HG02943 (cell line): ENCODE data around the gene LRRC49.
"Not testable (repeated sequence)": the region's sequence is repeated elsewhere in the genome, so short reads cannot be mapped to it uniquely, and the experiment has no call there.

Source experiments
- ATAC-seq: cut with Tn5 transposase; IDR thresholded peaks from one replicate; pipeline ENCODE4 v1.9.1; 2021; ENCODE audit warnings: mild to moderate bottlenecking, low read depth, moderate library complexity; ENCODE audit not compliant: unreplicated experiment

Gene LRRC49

GRCh38 chr15:70866982-70867641 is 25.5 kb upstream of the LRRC49 start:
- no peak for ATAC-seq

DNA sequence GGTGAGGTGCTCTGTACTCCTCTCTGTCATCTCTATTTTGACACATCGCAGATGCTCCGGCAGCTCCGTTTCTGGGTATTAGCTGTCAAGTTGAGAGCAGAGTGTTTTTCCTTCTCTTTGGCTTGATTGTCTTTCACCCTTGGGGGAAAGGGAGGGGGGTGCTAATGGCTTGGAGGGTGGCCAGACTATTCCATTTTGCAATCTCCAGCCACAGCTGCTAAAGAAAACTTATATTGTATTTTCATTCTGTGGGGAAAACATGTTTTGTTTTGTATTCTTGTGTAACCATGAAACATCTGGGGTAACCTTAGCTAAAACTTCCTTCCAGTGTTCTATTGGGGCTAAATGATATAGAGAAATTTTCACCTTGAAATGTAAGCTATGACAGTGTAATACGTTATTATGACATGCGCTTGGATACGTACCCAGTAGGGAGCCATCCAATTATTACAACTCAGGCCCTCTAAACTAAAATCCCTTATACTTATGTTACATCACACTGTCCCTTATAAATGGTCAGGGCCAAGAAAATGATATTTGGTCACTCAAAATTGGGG is 24.6 kb upstream of the LRRC49 start:
- no peak for ATAC-seq

GRCh38 chr15:70869346-70869745 is 23.3 kb upstream of the LRRC49 start:
- no peak for ATAC-seq

DNA sequence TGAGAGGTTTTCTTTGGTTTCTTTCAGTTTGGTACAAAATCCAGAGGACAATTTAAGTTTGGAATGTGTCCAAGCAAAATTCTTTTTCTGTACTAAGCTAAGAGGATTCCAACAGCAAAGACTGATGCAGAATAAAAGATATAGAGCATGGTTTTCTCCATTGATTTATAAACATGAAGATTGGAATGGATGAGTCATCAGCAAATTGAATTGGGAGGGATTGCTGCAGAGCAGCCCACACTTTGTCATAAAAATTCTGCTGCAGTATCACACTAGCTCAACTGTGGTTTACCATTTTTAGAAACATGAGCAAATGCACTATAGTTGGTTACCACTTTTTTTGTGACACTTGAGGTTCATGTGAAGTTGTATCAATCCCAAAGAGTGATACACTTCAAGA is 22.6 kb upstream of the LRRC49 start:
- no peak for ATAC-seq

GRCh38 chr15:70871490-70871889 is 21.1 kb upstream of the LRRC49 start:
- not testable (repeated sequence) for ATAC-seq

GRCh38 chr15:70873232-70874054 is 19.2 kb upstream of the LRRC49 start:
- ATAC-seq, result no peak

DNA sequence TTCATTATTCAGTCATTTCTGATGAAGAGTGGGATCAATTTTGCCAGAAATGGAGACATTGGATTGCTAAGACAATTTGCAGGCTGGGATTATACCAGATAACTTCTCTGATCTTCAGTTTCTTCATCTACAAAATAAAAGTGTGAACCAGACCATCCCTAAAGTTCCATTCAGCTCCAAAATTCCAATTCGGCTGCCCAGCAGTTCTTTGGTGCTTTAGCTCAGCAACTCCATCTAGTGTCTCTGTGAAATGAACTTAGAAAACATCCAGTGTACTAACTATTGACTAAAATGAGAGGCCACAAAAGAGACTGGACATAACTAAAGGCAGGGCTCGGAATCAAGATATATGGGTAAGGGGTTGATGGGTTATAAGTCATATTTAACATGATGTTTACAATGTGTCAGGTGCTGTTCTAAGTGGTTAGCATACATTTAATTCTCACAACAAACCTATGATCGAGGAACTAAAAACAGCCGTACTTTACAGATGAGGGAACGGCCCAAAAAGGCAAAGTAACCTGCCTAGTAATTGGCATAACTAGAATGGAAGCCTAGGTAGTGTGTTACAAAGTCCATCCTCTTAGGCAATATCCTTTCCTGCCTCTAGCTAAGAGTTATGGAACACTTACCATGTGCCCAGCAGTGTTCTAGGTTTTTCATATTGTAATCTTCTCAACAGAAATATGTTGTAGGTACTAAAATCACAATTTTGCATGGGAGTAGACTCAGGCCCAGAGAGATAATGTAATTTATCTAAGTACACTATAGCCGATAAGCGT is 17.4 kb upstream of the LRRC49 start:
- ATAC-seq, result no peak

- no peak for ATAC-seq
Observed at GRCh38 chr15:70876011-70876410, 16.6 kb upstream of the LRRC49 start.

GRCh38 chr15:70876683-70877082 is 15.9 kb upstream of the LRRC49 start:
- ATAC-seq, result no peak

DNA sequence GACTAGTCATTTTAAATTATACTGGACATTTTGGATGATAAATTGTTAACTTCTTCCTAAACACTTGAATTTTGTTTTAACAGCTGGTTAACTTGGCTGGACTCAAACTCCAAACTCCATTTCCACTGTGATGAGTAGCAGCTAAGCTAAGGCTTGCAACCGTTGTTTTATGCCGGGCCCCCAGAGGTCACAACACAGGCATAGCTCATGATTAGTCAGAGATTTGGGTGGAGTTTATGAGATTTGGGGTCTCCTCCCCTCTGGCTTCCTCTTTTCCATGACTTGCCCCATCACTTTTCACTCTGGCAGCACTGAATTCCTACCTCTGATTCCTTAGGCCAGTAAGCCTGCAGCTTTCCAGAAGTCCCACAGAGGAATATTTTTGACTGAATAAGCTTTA is 13.2 kb upstream of the LRRC49 start:
- ATAC-seq, result no peak

DNA sequence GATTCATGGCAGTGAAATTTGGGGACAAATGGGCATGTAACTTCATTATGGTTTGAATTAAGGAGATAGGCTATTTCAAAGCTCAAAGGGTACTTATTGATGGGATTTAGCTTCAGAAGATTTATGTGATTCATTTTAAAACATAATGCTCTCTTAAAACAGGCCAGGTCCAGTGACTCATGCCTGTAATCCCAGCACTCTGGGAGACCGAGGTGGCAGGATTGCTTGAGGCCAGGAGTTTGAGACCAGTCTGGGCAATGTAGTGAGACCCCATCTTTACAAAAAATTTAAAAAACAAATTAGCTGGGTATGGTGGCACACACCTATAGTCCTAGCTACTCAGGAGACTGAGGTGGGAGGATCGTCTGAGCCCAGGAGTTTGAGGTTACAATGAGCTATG is 11.8 kb upstream of the LRRC49 start:
- no peak for ATAC-seq

DNA sequence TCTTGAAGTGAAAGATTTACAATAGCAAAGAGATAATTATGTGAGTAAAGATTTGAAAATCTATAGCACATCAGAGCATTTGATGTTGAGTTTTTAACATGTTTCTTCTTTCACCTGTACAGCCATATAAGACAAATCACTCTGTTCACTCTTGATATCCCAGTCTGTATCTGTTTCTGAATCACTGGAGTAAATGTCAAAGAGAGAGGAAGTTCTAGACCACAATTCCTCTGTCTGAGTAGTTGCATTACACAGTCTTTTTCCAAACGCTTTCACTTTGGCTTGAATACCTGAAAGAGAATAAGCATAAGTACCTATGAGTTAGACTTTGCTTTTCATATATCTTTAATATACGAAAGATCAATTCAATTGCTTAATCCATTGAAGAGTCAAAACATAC is 10.3 kb upstream of the LRRC49 start:
- ATAC-seq, result no peak

GRCh38 chr15:70892912-70893560 is 410 bp downstream of the LRRC49 start:
- peak; percentile 18 for ATAC-seq

- no peak for ATAC-seq
Observed at GRCh38 chr15:70902107-70902506, 9.5 kb downstream of the LRRC49 start.

DNA sequence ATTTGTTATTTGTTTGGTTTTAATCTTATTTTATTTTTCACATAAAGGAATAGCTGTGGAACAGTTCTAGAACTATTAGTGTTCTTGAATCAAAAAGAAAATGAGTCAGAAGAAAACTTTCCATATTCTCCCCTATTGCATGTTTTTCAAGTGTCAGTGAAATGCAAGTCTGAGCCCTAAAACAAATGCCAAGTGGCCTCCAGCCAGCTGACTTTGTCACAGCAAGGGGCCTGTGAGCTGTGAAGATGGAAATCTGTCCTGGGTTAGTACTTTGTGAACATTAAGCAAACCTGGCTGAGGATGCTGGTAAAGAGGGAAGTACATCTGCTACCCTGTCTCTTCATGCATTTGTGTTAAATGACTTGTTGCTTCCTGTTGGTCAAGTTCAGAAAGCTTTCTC is 14.2 kb downstream of the LRRC49 start:
- no peak for ATAC-seq

DNA sequence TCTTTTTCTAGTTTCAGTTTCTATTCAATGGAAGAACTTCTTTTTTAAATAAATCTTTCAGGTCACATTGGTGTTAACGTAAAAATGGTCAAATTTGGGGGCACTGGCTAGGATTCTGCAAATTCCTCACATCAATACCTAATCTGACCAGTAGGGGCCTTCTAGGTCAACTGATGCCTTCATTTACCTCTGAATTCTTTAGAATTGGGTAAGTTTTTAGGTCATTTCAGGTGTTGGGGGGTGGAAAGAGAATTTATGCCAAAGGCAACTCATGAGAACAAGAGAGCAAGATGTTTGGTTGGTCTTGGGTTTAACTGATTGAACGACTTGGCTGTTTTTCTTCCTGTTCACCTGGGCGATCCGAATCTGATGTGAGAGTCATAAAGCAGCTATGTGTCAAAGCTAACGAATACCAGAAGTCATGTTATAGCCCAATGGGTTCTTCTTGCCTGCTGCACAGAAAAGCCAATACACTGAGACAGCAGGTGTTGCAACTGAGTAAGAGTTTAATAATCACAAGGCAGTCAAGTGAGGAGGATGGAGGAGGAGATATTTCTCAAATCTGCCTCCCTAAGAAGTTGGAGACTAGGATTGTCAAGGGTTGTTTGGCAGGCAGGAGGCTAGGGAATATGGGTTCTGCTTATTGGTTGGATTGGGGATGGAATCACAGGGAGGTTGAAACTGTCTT is 15.3 kb downstream of the LRRC49 start:
- no peak for ATAC-seq

GRCh38 chr15:70910958-70911357 is 18.3 kb downstream of the LRRC49 start:
- no peak for ATAC-seq

DNA sequence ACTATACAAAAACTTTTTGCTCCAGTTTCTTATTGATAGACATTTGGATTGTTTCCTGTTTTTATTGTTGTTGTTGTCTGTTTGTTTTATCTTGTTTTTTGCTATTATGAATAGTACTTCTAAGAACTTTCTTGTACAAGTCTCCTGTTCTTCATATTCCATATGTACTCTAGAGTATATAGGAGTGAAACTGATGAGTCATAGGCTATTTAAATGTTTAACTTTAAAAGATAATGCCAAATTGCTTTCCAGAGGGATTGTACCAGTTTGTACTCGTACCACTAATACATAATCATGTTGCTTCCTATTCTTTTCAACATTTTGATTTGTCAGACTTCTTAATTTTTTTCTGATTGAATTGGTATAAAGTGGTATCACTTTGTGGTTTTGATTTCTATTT is 19.6 kb downstream of the LRRC49 start:
- ATAC-seq, result no peak

GRCh38 chr15:70916531-70916930 is 23.9 kb downstream of the LRRC49 start:
- no peak for ATAC-seq

DNA sequence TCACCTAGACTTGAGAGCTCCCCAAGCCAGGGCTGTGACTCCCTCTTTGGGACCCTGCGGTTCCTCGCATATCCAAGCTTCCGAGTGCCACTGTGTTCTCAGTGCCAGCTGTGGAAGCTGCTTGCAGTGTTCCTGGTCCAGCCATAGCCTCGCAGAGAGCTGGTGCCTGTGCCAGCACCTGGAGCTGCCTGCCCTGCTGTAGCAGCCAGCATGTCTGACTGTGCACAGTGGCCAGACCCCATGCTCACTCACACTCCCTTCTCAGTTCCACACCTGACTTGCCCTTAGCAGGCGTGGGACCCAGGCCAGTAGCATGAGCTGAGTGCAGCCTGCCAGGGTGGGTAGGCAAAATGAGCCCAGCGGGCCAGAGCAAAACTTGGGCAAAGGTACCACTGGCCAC is 25.3 kb downstream of the LRRC49 start:
- ATAC-seq, result no peak
